ENCODE measurements around the gene HMGN4.

HMGN4 gene

DNA sequence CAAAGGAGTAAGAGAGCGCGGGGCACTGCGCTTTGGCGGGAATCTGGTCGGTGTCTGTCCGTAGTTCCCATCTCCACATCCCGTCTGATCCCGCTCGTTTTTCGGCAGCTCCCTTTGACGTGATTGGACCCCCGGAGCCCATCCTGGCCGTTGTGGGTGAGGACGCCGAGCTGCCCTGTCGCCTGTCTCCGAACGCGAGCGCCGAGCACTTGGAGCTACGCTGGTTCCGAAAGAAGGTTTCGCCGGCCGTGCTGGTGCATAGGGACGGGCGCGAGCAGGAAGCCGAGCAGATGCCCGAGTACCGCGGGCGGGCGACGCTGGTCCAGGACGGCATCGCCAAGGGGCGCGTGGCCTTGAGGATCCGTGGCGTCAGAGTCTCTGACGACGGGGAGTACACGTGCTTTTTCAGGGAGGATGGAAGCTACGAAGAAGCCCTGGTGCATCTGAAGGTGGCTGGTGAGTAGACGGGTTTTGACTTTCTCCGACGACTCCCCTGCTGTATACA is 36.6 kb upstream of the HMGN4 start:
- no peaks in the 10 kb centered on the region for H3K79me2 ChIP-seq (ENCODE audit: control insufficient read depth, insufficient read depth, low read length, poor library complexity)
- peaks cover 15% of the 10 kb centered on the region for H3K27me3 ChIP-seq (ENCODE audit: insufficient read depth, low read length)
- no peak overlapping the region for H3K14ac ChIP-seq (ENCODE audit: low read length)
- H2BK12ac ChIP-seq (ENCODE audit: low read length): no peak overlapping the region
- H3K4me1 ChIP-seq (ENCODE audit: control insufficient read depth in 1 of 2, insufficient read depth in 2 of 2, low read length in 2 of 2): peaks cover 5% of the 10 kb centered on the region in 2 experiments
- H3K18ac ChIP-seq (ENCODE audit: low read length): no peak overlapping the region
- no peak overlapping the region for H3K23ac ChIP-seq (ENCODE audit: low read length)
- DNase-seq: peak in 1 of 2 donors; percentile 29
- H4K12ac ChIP-seq (ENCODE audit: low read depth, low read length): no peak overlapping the region
- no peak overlapping the region for H3K27ac ChIP-seq (ENCODE audit: low read depth, low read length)
- H3K36me3 ChIP-seq (ENCODE audit: control insufficient read depth in 1 of 2, insufficient read depth in 2 of 2, low read length in 2 of 2): no peaks in the 10 kb centered on the region
- H3K4me3 ChIP-seq (ENCODE audit: low read depth, low read length): peak overlapping the region; percentile 11
- H2BK120ac ChIP-seq (ENCODE audit: insufficient read depth, low read length, poor library complexity): no peak overlapping the region
- WGBS (ENCODE audit: extremely low coverage, insufficient coverage, insufficient read length): no CpG with 5 or more reads among the region's 49 CpGs
- H2AFZ ChIP-seq (ENCODE audit: insufficient read depth, low read length, poor library complexity): peak overlapping the region; percentile 35
- no peak overlapping the region for H2AK5ac ChIP-seq (ENCODE audit: low read length)
- no peak overlapping the region for H4K8ac ChIP-seq (ENCODE audit: low read depth, low read length)
- H3K9ac ChIP-seq (ENCODE audit: low read length): no peak overlapping the region
- H2BK5ac ChIP-seq (ENCODE audit: low read depth, low read length, poor library complexity): no peak overlapping the region
- peak overlapping the region; percentile 35 for H3K4me2 ChIP-seq (ENCODE audit: low read length)
- no peak overlapping the region for H4K91ac ChIP-seq (ENCODE audit: low read depth, low read length)
- no peaks in the 10 kb centered on the region for H3K79me1 ChIP-seq (ENCODE audit: low read length)
- H3K4ac ChIP-seq (ENCODE audit: low read depth, low read length): no peak overlapping the region
- H3K9me3 ChIP-seq (ENCODE audit: insufficient read depth, low read depth, low read length): peaks cover 3% of the 10 kb centered on the region

GRCh38 chr6:26502165-26502564 is 36.0 kb upstream of the HMGN4 start:
- H4K12ac ChIP-seq (ENCODE audit: low read depth, low read length): no peak overlapping the region
- H2BK5ac ChIP-seq (ENCODE audit: low read depth, low read length, poor library complexity): no peak overlapping the region
- no peak overlapping the region for H3K4ac ChIP-seq (ENCODE audit: low read depth, low read length)
- H3K18ac ChIP-seq (ENCODE audit: low read length): no peak overlapping the region
- H4K91ac ChIP-seq (ENCODE audit: low read depth, low read length): no peak overlapping the region
- no peaks in the 10 kb centered on the region for H3K79me1 ChIP-seq (ENCODE audit: low read length)
- H3K27me3 ChIP-seq (ENCODE audit: insufficient read depth, low read length): peaks cover 15% of the 10 kb centered on the region
- H3K4me2 ChIP-seq (ENCODE audit: low read length): no peak overlapping the region
- no peak overlapping the region for H2AFZ ChIP-seq (ENCODE audit: insufficient read depth, low read length, poor library complexity)
- H2AK5ac ChIP-seq (ENCODE audit: low read length): no peak overlapping the region
- H3K14ac ChIP-seq (ENCODE audit: low read length): no peak overlapping the region
- no peak overlapping the region for H3K4me3 ChIP-seq (ENCODE audit: low read depth, low read length)
- H3K4me1 ChIP-seq (ENCODE audit: control insufficient read depth in 1 of 2, insufficient read depth in 2 of 2, low read length in 2 of 2): peaks cover 5% of the 10 kb centered on the region in 2 experiments
- H3K79me2 ChIP-seq (ENCODE audit: control insufficient read depth, insufficient read depth, low read length, poor library complexity): no peaks in the 10 kb centered on the region
- H3K27ac ChIP-seq (ENCODE audit: low read depth, low read length): no peak overlapping the region
- DNase-seq: no peak
- no peaks in the 10 kb centered on the region for H3K36me3 ChIP-seq (ENCODE audit: control insufficient read depth in 1 of 2, insufficient read depth in 2 of 2, low read length in 2 of 2)
- no peak overlapping the region for H2BK120ac ChIP-seq (ENCODE audit: insufficient read depth, low read length, poor library complexity)
- H4K8ac ChIP-seq (ENCODE audit: low read depth, low read length): no peak overlapping the region
- peaks cover 3% of the 10 kb centered on the region for H3K9me3 ChIP-seq (ENCODE audit: insufficient read depth, low read depth, low read length)
- no peak overlapping the region for H3K23ac ChIP-seq (ENCODE audit: low read length)
- H2BK12ac ChIP-seq (ENCODE audit: low read length): no peak overlapping the region
- no peak overlapping the region for H3K9ac ChIP-seq (ENCODE audit: low read length)

DNA sequence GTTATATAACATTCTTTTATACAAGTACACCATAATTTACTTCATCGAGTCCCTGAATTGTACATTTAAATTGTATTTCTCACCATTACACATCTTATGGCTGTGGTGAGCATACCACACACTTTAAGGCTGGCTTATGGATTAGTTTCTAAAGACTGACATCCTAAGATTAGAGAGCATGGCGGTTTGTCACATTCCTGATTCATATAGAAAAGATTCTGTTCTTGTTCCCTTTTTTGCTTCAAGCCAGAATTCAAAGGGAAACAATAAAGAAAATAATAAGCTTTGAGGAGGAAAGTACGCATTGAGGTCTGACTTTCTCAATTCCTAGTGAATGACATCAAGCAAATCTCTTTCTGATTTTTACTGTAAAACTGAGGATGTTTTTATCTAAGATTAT is 35.5 kb upstream of the HMGN4 start:
- Histone ChIP-seq H3K4me3 (ENCODE audit: low read depth, low read length) (no peak overlapping the region), H3K18ac (ENCODE audit: low read length) (no peak overlapping the region), H3K4me1 (ENCODE audit: control insufficient read depth in 1 of 2, insufficient read depth in 2 of 2, low read length in 2 of 2) (peaks cover 5% of the 10 kb centered on the region in 2 experiments), H4K8ac (ENCODE audit: low read depth, low read length) (no peak overlapping the region), H3K9me3 (ENCODE audit: insufficient read depth, low read depth, low read length) (peaks cover 3% of the 10 kb centered on the region), H2BK12ac (ENCODE audit: low read length) (no peak overlapping the region), H4K91ac (ENCODE audit: low read depth, low read length) (no peak overlapping the region), H2BK120ac (ENCODE audit: insufficient read depth, low read length, poor library complexity) (no peak overlapping the region), H3K9ac (ENCODE audit: low read length) (no peak overlapping the region), H2AK5ac (ENCODE audit: low read length) (no peak overlapping the region), H3K4me2 (ENCODE audit: low read length) (no peak overlapping the region), H3K79me2 (ENCODE audit: control insufficient read depth, insufficient read depth, low read length, poor library complexity) (no peaks in the 10 kb centered on the region), H3K79me1 (ENCODE audit: low read length) (no peaks in the 10 kb centered on the region), H2AFZ (ENCODE audit: insufficient read depth, low read length, poor library complexity) (no peak overlapping the region), H3K23ac (ENCODE audit: low read length) (no peak overlapping the region), H3K4ac (ENCODE audit: low read depth, low read length) (no peak overlapping the region), H4K12ac (ENCODE audit: low read depth, low read length) (no peak overlapping the region), H2BK5ac (ENCODE audit: low read depth, low read length, poor library complexity) (no peak overlapping the region), H3K27me3 (ENCODE audit: insufficient read depth, low read length) (peaks cover 15% of the 10 kb centered on the region), H3K14ac (ENCODE audit: low read length) (no peak overlapping the region), H3K27ac (ENCODE audit: low read depth, low read length) (no peak overlapping the region), H3K36me3 (ENCODE audit: control insufficient read depth in 1 of 2, insufficient read depth in 2 of 2, low read length in 2 of 2) (no peaks in the 10 kb centered on the region)
- no CpG with 5 or more reads among the region's 3 CpGs for WGBS (ENCODE audit: extremely low coverage, insufficient coverage, insufficient read length)
- DNase-seq: no peak

- Histone ChIP-seq H3K18ac (ENCODE audit: low read length) (no peak overlapping the region), H2BK120ac (ENCODE audit: insufficient read depth, low read length, poor library complexity) (no peak overlapping the region), H3K4me3 (ENCODE audit: low read depth, low read length) (no peak overlapping the region), H2BK5ac (ENCODE audit: low read depth, low read length, poor library complexity) (no peak overlapping the region), H2AK5ac (ENCODE audit: low read length) (no peak overlapping the region), H4K91ac (ENCODE audit: low read depth, low read length) (no peak overlapping the region), H3K27ac (ENCODE audit: low read depth, low read length) (no peak overlapping the region), H3K4me2 (ENCODE audit: low read length) (no peak overlapping the region), H3K9ac (ENCODE audit: low read length) (no peak overlapping the region), H2BK12ac (ENCODE audit: low read length) (no peak overlapping the region), H3K4me1 (ENCODE audit: control insufficient read depth in 1 of 2, insufficient read depth in 2 of 2, low read length in 2 of 2) (no peaks in the 10 kb centered on the region), H3K36me3 (ENCODE audit: control insufficient read depth in 1 of 2, insufficient read depth in 2 of 2, low read length in 2 of 2) (no peaks in the 10 kb centered on the region), H3K9me3 (ENCODE audit: insufficient read depth, low read depth, low read length) (no peaks in the 10 kb centered on the region), H3K79me2 (ENCODE audit: control insufficient read depth, insufficient read depth, low read length, poor library complexity) (no peaks in the 10 kb centered on the region), H3K4ac (ENCODE audit: low read depth, low read length) (no peak overlapping the region), H3K23ac (ENCODE audit: low read length) (no peak overlapping the region), H4K12ac (ENCODE audit: low read depth, low read length) (no peak overlapping the region), H4K8ac (ENCODE audit: low read depth, low read length) (no peak overlapping the region), H3K79me1 (ENCODE audit: low read length) (no peaks in the 10 kb centered on the region), H2AFZ (ENCODE audit: insufficient read depth, low read length, poor library complexity) (no peak overlapping the region), H3K14ac (ENCODE audit: low read length) (no peak overlapping the region), H3K27me3 (ENCODE audit: insufficient read depth, low read length) (no peaks in the 10 kb centered on the region)
- no peak for DNase-seq
- no CpG with 5 or more reads among the region's 3 CpGs for WGBS (ENCODE audit: extremely low coverage, insufficient coverage, insufficient read length)
Observed at GRCh38 chr6:26507658-26508057, 30.5 kb upstream of the HMGN4 start.

Data from trophoblast cell (in vitro differentiated cells and primary cell).